A549 treated with DMSO at 1 μM for 4 hours (cell line): Measurements from ENCODE around the gene ARHGAP1. TPM values are rescaled to one million over a fixed set of nuclear protein-coding genes. Genes with fewer than 3 reads are reported as not detected.

ENCODE experiments used
- total RNA-seq: library from RNA; stranded (reverse); fragments of 200-300 nt; extraction: Qiagen RNA extraction; gene quantifications from 5 replicates; pipeline ENCODE4 v1.2.3, GENCODE V29; 2022; ENCODE audit warnings: low read depth

The ARHGAP1 gene
- 56.6 to 66.4 TPM (median 59.9 TPM) in 5 replicates for total RNA-seq

GRCh38 chr11:46700241-46701077 is at the start of gene ARHGAP1, which contains the start of gene ZNF408:
ARHGAP1 (minus strand) TSS chr11:46700619; CDS start chr11:46696107, 4,512 bp downstream.
ZNF408 (plus strand) TSS chr11:46701031; CDS start chr11:46701048, 17 bp downstream.

GRCh38 chr11:46719048-46719542 is 18.7 kb upstream of the ARHGAP1 start, which contains the start of gene F2:
F2 (plus strand) TSS chr11:46719213; CDS start chr11:46719236, 23 bp downstream.

Other genes starting within 250 kb of the ARHGAP1 start
- gene AMBRA1, start 106.6 kb downstream of the ARHGAP1 start, total RNA-seq = 15.3 to 17.4 TPM (median 16.8 TPM) in 5 replicates
- gene HARBI1, start 83.4 kb downstream of the ARHGAP1 start, total RNA-seq = 4.7 to 6.8 TPM (median 5.6 TPM) in 5 replicates
- gene ATG13, start 83.1 kb downstream of the ARHGAP1 start, total RNA-seq = 52.5 to 61.4 TPM (median 55.8 TPM) in 5 replicates
- gene ZNF408, start 412 bp upstream of the ARHGAP1 start, total RNA-seq = 14.3 to 21.4 TPM (median 17.2 TPM) in 5 replicates
- 1.9 to 3.1 TPM (median 2.1 TPM) in 5 replicates for gene F2, start 18.6 kb upstream of the ARHGAP1 start, total RNA-seq
- 62.6 to 77.6 TPM (median 76.7 TPM) in 5 replicates for gene CKAP5, start 145.7 kb upstream of the ARHGAP1 start, total RNA-seq
- gene LRP4, start 217.9 kb upstream of the ARHGAP1 start, total RNA-seq = 8.2 to 8.8 TPM (median 8.3 TPM) in 5 replicates
- 24.8 to 33.1 TPM (median 29.0 TPM) in 5 replicates for gene CSTPP1, start 236.1 kb upstream of the ARHGAP1 start, total RNA-seq